ENCODE results near the gene NDST1.

DNA sequence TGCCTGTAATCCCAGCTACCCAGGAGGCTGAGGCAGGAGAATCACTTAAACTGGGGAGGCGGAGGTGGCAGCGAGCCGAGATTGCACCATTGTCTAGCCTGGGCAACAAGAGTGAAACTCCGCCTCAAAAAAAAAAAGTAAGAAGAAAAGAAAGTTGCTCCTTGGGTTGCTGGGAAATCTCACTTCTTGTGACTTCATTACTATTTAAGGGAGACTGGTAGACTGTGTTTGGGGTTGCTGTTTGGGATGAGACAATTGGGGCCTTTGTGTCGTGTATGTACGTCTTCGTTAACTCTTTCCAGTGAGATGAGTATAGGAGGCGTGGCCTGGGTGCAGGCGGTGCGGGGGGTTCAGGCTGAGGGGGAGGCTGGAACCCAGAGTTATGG is 11.6 kb downstream of the NDST1 start:
- TF ChIP-seq POLR2AphosphoS5 (IDR thresholded peaks at IDR 0.05) (no peak), EP300 (IDR thresholded peaks at IDR 0.05) (no peak), POLR2A (IDR thresholded peaks at IDR 0.05) (no peak)
- TF ChIP-seq, protein P1, sequence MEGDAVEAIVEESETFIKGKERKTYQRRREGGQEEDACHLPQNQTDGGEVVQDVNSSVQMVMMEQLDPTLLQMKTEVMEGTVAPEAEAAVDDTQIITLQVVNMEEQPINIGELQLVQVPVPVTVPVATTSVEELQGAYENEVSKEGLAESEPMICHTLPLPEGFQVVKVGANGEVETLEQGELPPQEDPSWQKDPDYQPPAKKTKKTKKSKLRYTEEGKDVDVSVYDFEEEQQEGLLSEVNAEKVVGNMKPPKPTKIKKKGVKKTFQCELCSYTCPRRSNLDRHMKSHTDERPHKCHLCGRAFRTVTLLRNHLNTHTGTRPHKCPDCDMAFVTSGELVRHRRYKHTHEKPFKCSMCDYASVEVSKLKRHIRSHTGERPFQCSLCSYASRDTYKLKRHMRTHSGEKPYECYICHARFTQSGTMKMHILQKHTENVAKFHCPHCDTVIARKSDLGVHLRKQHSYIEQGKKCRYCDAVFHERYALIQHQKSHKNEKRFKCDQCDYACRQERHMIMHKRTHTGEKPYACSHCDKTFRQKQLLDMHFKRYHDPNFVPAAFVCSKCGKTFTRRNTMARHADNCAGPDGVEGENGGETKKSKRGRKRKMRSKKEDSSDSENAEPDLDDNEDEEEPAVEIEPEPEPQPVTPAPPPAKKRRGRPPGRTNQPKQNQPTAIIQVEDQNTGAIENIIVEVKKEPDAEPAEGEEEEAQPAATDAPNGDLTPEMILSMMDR (IDR thresholded peaks at IDR 0.05), result no peak
